Measurements from ENCODE around the gene POPDC2.
A peak's percentile ranks its signal among the peaks of the same experiment; 100 is the strongest.

POPDC2 gene

GRCh38 chr3:119669906-119670570 lies 9.6 kb upstream of the POPDC2 start:
- no peak for DNase-seq

GRCh38 chr3:119665954-119666559 lies 5.7 kb upstream of the POPDC2 start:
- DNase-seq, result no peak

- DNase-seq, result no peak
Measured at GRCh38 chr3:119664850-119665379, 4.5 kb upstream of the POPDC2 start.

GRCh38 chr3:119664370-119664769 lies 4.0 kb upstream of the POPDC2 start:
- DNase-seq, result no peak

- no peak for DNase-seq
Measured at GRCh38 chr3:119663885-119664284, 3.5 kb upstream of the POPDC2 start.

GRCh38 chr3:119662604-119663373 lies 2.4 kb upstream of the POPDC2 start:
- no peak for DNase-seq

GRCh38 chr3:119659606-119660291 lies 640 bp downstream of the POPDC2 start:
- DNase-seq, result no peak

- no peak for DNase-seq
Measured at GRCh38 chr3:119658994-119659393, 1.4 kb downstream of the POPDC2 start.

GRCh38 chr3:119657887-119658702 lies 2.3 kb downstream of the POPDC2 start:
- DNase-seq, result no peak

- no peak for DNase-seq
Measured at GRCh38 chr3:119653876-119654275, 6.5 kb downstream of the POPDC2 start.

- DNase-seq, result no peak
Measured at GRCh38 chr3:119652306-119653033, 7.9 kb downstream of the POPDC2 start.

- DNase-seq, result peak; percentile 66
Measured at GRCh38 chr3:119649761-119650160, 10.6 kb downstream of the POPDC2 start.

- DNase-seq, result no peak
Measured at GRCh38 chr3:119647843-119648575, 12.4 kb downstream of the POPDC2 start.

GRCh38 chr3:119647171-119647570 lies 13.2 kb downstream of the POPDC2 start:
- no peak for DNase-seq

- DNase-seq, result no peak
Measured at GRCh38 chr3:119645813-119646212, 14.6 kb downstream of the POPDC2 start.

- no peak for DNase-seq
Measured at GRCh38 chr3:119644481-119644880, 15.9 kb downstream of the POPDC2 start.

GRCh38 chr3:119643528-119643927 lies 16.9 kb downstream of the POPDC2 start:
- no peak for DNase-seq

- DNase-seq, result no peak
Measured at GRCh38 chr3:119642746-119643473, 17.5 kb downstream of the POPDC2 start.

- DNase-seq, result no peak
Measured at GRCh38 chr3:119641416-119641815, 19.0 kb downstream of the POPDC2 start.

Measured in NCI-H1436 (cell line).